G401 (cell line): ENCODE results near the gene USP9Y. TPM values are rescaled to one million over a fixed set of nuclear protein-coding genes. Genes with fewer than 3 reads are reported as not detected.
A peak's percentile ranks its signal among the peaks of the same experiment; 100 is the strongest.
"Not testable (repeated sequence)": the region's sequence is repeated elsewhere in the genome, so short reads cannot be mapped to it uniquely, and the experiment has no call there.

Source experiments
- DNase-seq: peaks from one replicate; pipeline ENCODE4 v3.0.0-alpha.2; 2015; ENCODE audit warnings: low spot score
- in situ Hi-C: cut with HindIII; loops from 2 replicates; pipeline ENCODE4 v1.10.0; 2016; ENCODE audit warnings: low sequenced_read_pairs, mixed read lengths
- total RNA-seq: library from RNA; depleted of rRNA; stranded (reverse); fragments of >200 nt; shearing (Covaris generic); gene quantifications from 2 replicates; pipeline ENCODE4 v1.2.3, GENCODE V29; 2014; rRNA removed

The USP9Y gene, protein sequence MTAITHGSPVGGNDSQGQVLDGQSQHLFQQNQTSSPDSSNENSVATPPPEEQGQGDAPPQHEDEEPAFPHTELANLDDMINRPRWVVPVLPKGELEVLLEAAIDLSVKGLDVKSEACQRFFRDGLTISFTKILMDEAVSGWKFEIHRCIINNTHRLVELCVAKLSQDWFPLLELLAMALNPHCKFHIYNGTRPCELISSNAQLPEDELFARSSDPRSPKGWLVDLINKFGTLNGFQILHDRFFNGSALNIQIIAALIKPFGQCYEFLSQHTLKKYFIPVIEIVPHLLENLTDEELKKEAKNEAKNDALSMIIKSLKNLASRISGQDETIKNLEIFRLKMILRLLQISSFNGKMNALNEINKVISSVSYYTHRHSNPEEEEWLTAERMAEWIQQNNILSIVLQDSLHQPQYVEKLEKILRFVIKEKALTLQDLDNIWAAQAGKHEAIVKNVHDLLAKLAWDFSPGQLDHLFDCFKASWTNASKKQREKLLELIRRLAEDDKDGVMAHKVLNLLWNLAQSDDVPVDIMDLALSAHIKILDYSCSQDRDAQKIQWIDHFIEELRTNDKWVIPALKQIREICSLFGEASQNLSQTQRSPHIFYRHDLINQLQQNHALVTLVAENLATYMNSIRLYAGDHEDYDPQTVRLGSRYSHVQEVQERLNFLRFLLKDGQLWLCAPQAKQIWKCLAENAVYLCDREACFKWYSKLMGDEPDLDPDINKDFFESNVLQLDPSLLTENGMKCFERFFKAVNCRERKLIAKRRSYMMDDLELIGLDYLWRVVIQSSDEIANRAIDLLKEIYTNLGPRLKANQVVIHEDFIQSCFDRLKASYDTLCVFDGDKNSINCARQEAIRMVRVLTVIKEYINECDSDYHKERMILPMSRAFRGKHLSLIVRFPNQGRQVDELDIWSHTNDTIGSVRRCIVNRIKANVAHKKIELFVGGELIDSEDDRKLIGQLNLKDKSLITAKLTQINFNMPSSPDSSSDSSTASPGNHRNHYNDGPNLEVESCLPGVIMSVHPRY (N-terminal part only)
- 6.4 and 9.2 TPM in 2 replicates for total RNA-seq

DNA sequence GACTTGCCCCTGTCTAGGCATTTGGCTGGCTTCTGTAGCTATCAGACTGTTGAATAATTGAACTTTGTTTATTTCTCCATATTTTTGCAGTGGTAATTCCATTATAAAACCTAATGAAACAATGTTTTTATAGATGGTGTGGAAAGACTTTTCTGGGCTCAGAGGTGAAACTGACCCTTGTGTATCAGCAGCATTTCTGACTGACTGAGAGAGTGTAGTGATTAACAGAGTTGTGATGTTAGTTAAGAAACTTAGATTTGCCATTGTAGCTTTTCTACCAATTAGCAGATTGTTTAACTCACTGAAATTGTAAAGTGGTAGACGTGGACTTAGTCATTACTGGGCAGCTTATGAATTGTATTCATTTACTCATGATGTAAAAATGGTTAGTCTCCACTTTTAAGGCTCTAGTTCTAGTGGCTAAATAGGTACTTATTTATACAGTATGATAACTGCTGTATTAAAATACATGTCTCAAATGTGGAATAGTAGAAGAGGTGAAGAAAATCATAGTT, at the start of gene USP9Y:
USP9Y (plus strand) TSS at position 51 of the 515 bp plus-strand sequence. CDS start 8,217 bp downstream, outside the sequence.
- in situ Hi-C loops = no loop called here
- no peak for DNase-seq

DNA sequence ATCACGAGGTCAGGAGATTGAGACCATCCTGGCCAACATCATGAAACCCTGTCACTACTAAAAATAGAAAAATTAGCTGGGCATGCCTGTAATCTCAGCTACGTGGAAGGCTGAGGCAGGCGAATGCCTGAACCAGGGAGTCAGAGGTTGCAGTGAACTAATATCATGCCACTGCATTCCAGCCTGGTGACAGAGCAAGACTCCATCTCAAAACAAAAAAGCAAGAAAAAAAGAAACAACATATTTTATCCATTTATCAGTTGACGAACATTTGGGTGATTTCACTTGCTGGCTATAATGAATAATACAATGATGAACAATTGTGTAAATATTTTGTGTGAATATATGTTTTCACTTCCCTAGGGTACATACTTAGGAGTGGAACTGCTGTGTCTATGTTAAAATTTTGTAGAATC, 49.4 kb upstream of the USP9Y start:
- in situ Hi-C loops = no loop called here
- no peak for DNase-seq

DNA sequence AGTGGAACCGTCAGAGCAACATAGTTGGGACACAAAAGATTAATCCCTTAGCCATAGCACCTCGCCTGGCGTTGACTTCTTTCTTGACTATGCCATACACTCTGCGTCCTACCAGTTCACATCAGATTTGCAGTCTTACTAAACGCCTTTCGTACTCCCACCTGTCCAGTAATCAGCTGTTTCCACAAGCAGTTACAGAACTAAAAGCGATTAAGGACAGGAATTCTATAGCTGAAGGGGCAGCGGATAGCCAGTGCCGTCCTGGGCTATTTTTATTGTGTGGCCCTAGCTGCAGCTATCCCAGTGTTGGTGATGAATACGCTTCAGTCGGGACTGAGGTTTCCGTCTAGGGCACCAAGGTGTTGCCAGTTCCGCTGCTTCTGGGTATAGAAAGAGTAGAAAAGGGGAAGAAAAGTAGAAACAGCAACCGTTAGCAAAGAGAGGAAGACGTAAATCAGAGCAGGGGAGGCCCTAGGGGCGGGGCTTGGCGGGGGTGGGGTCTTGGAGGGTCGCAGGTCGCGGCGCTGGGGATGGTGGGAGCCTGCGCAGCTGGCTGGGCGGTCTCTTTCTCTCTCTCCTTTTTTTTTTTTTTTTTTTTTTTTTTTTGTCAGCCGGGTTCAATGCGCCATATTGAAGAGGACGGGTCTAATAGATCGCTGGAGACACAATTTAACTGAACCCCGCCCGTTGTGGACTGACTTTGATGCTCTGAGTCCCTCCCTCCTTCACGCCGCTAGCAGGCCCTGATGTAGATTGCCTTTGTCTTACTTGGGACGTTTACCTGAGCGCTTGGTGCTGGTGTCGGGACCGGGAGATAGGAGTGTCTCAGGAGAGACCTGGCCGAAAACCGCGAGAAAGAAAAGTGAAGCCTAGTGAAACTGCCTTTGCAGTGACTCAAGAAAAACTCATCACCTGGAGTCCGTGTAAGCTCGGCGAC, 39.0 kb upstream of the USP9Y start:
- peak; percentile 71 for DNase-seq
- in situ Hi-C loops = no loop called here

DNA sequence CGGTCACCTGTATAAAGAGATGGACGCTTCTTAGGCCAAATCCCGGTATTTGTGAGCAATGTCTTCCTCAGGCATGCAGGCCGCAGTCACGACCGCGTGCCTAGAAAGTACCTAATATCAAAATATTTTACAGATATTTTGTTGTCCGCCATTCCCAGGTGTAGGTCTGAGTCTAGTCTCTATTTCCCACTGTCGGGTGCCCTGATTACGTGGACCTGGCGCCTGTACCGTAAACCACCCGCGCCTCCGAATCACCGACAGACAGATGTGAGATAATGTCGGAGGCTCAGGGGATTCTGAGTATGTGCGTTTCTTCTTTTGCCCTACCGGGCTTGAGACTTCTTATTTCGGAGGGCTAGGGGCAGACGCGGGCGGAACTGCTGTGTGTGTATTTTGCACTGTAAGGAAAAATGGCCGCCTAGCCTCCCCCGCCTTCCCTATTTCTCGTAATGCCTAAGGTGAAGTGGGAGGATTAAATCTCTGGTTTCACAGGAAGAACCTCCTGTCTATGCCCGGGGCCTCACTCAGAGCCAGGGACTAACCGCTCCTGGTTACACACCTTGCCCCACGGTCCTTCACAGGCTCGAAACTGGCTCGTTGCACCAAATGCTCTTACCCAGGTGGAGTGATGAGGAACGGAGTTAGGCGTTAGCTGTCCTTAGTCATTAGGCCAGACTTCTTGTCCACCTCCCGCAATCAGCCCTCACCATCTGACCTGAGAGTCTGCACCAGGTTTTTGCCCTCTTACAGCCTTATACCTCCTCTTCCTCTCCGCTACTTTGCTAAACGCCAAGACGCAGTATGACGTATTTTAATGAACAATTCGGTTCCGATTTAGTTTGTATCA, 38.1 kb upstream of the USP9Y start:
- DNase-seq = peak; percentile 59
- in situ Hi-C loops = no loop called here

DNA sequence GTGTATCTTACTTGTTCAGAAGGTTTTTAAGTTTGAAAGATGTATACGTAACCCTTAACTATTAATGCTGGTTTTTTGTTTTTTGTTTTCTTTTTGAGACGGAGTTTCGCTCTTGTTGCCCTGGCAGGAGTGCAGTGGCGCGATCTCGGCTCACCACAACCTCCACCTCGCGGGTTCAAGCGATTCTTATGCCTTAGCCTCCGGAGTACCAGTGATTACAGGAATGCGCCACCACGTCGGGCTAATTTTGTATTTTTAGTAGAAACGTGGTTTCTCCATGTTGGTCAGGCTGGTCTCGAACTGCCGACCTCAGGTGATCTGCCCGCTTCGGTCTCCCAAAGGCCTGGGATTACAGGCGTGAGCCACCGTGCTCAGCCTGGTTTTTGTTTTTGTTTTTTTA, 37.2 kb upstream of the USP9Y start:
- in situ Hi-C loops, DNase-seq: not testable (repeated sequence)

DNA sequence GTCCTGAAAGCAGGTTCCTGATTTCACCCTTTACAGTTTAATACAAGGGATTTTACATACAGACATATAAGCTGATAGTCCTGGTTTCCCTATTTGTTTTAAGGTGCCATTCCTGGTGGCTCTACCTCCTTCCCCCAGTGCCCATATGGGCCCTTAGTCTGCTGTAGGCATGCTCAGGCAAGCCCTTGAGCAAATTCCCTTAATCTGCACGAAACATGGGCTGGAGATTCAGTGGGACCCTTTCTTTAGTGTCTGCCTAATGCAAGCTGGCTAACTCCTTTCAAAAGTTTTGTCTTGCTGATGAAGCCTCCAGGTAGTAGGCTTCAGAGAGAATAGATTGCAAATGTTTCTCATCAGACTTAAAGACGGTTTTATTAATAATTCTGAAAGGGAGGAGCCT, 22.9 kb upstream of the USP9Y start:
- in situ Hi-C loops = no loop called here
- no peak for DNase-seq

DNA sequence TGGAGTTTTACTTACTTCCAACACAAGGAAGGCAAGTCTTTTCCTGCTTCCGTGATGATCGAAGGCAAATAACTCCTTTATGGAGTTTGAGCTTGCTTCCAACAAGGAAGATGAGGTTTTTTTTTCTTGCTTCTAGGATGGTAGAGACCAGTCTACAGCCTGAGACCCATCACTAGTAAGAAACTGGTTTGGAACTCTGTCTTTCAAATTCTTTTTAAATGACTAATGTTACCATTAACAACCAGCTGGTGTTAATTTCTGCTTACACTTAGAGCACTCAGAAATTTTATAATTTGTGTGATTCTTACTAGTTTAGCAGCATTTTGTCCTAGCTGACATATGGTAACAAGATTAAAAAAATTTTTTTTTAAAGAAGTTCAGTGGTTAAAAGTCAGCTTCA, 19.5 kb upstream of the USP9Y start:
- in situ Hi-C loops = no loop called here
- no peak for DNase-seq

DNA sequence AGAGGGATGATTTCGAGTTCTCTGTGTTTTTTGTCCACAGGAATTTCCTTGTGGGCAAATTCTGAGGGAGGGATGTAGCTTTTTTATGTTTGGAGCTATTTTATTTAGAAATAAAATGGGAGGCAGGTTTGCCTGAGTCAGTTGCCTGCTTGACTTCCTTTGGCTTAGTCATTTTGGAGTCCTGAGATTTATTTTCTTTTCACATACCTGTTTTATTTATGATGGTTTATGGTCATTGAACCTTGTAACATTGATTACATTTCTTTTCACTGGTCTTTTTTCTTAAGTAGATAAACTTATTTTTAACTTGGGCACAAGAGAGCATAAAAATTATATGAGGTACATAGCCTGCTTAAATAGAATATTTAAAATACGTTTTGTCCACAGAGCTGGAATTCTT, 12.7 kb upstream of the USP9Y start:
- DNase-seq = no peak
- in situ Hi-C loops = no loop called here

DNA sequence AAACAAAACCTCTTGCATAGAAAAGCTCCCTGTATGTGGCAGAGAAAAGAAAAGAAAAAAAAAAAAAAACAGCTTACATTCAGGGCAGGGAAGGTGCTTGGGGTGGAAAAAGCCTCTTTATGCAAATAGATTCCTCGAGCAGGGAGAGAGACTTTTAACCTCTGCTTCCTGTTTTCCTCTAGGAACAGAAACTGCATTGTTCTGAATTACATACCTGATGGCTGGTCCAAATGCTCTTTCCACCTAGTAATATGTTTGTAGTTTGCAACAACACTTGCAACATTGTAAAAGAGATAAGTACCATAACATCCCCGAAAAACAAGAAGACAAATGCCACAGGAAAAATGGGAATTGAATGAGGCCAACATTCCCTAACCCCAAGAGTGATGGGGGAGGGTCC, 944 bp upstream of the USP9Y start:
- in situ Hi-C loops = no loop called here
- no peak for DNase-seq

DNA sequence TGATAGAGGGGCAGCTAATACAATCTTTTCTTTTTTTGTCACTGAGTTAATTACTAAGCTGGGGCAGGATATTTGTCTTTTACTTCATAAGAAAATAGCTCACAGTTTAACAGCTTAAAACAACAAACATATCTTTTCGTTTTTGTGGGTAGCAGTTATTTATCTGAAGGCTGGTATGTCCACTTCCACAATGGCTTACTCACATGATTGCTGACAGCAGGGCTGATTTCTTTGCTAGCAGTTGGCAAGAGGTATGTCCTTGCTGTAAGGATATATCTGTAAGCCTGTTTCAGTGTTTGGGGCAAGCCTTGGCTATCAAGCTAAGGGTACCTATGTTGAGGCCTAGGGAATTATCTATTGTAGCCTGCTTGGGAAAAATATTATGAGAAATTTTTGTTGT, 1.1 kb downstream of the USP9Y start:
- DNase-seq = no peak

DNA sequence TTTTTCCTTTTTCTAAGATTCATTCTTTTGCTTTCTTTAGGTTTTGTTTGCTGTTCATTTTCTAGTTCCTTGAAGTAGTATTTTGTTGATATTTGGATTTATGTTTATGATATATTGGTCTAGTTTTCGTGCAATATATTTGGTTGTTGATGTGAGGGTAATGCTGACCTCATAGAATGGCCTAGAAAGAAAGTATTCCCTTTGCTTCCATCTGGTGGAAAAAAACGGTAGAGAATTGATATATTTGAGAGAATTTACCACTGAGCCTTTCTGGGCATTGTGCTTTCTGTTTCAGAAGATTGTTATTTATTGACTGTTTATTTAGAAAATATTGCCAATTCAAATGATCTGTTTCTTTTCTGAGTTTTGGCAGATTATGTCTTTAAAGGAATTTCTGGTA, 9.4 kb downstream of the USP9Y start:
- in situ Hi-C loops = no loop called here
- peak; percentile 12 for DNase-seq

More for the DNA sequence above, 1.1 kb downstream of the USP9Y start:
- in situ Hi-C loops = no loop called here

DNA sequence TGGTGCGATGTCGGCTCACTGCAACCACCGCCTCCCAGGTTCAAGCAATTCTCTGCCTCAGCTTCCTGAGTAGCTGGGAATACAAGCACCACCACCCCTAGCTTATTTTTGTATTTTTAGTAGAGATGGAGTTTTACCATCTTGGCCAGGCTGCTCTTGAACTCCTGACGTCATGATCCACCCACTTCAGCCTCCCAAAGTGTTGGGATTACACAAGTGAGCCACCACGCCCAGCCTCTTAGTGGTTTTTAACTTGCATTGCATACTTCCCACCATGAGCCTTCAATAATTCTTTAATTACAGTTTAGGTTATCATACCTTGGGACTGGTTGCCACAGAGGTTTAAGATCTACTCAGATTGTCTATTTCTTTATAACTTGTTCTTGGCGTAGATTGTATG, 14.3 kb downstream of the USP9Y start:
- in situ Hi-C loops = no loop called here

DNA sequence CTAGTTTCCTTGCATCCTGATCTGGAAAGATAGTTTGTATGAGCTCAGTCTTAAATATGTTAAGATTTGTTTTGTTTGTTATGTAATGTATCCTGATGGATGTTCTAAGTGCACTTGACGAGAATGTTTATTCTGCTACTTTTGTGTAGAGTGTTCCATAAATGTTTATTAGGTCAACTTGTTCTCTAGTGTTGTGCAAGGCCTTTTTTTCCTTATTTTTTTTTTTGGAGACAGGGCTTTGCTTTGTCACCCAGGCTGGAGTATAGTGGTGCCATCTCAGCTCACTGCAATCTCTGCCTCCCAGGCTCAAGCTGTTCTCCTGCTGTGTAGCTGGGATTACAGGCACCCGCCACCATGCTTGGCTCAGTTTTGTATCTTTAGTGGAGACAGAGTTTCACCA, 28.7 kb downstream of the USP9Y start:
- in situ Hi-C loops = no loop called here

More for the DNA sequence above, 14.3 kb downstream of the USP9Y start:
- DNase-seq = no peak

DNA sequence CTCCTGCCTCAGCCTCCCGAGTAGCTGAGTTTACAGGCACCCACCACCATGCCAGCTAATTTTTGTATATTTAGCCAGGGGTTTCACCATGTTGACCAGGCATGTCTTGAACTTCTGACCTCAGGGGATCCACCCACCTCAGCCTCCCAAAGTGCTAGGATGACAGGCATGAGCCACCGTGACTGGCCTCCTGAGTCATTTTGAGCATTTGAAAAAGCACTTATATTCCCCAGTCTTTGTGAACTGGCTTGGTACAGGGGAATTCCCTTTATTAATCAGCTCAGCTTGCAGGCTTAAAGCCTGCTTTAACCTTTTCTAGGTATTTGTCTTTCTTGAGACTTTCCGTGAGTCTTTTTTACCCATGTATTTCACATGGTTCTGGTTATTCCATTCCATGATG, 32.6 kb downstream of the USP9Y start:
- DNase-seq = no peak
- in situ Hi-C loops = no loop called here

More for the DNA sequence above, 28.7 kb downstream of the USP9Y start:
- DNase-seq = no peak

DNA sequence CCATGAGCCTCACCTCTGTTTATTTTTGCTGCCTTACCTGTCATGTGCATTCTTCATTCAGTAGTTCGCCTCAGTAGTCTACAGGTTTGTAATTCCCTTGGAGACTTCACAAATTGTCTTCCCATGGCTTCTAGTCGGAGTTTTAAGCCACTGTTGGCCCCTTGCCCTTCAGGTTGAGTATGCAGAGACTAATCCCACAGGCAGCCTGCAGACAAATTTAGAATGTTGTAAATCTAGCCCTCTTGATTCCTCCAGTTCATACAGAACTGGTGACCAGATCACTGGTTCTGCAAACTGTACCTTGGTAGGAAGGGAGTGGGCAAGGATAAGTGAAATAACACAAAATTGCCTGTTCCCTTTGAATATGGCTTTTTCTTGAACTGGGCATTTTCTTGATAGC, 33.0 kb downstream of the USP9Y start:
- DNase-seq = no peak
- in situ Hi-C loops = no loop called here

DNA sequence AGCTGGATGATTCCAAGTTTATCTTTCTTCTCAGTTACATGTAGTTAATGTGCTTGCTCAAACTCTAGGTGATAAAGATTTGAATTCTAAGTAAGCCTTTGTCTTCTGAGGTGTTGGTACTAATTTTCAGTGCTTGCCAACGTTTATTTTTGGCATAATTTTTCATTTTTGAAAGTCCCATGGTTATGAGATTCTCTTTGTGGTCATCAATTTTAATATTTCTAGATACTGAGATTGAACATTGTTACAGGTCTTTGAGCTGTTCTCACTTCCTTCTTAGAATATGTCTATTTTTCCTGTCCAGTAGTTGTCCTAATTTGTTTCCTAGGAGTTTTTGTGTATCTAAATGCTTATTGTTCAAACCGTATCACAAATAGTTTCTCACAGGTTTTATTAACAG, 40.4 kb downstream of the USP9Y start:
- in situ Hi-C loops = no loop called here
- no peak for DNase-seq

DNA sequence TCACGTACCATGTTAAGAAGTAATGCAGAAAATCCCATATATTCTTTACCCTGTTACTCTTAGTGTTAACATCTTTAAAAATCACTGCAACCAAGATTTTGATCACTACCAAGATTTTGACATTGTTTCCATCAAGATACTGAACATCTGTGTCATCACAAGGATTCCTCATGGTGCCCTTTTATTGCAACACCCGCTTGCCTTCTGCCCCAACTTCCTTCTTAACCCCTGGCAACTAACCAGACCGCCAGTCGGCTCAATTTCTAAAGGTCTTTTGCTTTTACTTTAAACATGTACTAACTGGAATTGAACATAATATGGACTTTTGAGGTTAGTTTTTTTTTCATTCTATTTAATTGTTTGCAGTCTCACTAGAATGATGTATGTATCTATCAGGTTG, 41.7 kb downstream of the USP9Y start:
- no peak for DNase-seq
- in situ Hi-C loops = no loop called here

DNA sequence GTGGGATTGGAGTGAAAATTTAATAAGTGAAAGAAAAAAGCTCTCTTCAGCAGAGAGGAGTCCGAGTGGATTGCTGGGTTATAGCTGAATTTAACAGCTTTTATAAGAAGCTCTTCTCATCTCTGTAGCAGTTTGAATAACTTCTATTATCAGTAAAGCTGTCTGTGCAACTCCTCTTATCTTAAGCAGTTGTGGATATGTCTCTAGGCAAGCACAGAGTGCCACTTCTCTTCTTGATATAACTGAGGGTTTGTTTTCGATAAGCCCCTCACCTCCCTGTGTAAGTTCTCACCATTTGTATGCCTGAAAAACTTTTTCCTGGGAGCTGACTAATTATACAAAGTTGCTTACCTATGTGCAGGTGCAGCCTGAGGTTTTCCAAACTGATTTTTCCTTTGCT, 43.1 kb downstream of the USP9Y start:
- in situ Hi-C loops = no loop called here
- no peak for DNase-seq
